Activated CD4-positive, alpha-beta T cell treated with anti-CD3 and anti-CD28 coated beads, Interleukin-2, amount 50 U/mL, for 16 hours (primary cell): ENCODE measurements around the gene WWOX.
A peak's percentile ranks its signal among the peaks of the same experiment; 100 is the strongest.

Experiments
- DNase-seq: peaks from one replicate; pipeline ENCODE4 v3.0.0-alpha.2; 2020

Gene WWOX

DNA sequence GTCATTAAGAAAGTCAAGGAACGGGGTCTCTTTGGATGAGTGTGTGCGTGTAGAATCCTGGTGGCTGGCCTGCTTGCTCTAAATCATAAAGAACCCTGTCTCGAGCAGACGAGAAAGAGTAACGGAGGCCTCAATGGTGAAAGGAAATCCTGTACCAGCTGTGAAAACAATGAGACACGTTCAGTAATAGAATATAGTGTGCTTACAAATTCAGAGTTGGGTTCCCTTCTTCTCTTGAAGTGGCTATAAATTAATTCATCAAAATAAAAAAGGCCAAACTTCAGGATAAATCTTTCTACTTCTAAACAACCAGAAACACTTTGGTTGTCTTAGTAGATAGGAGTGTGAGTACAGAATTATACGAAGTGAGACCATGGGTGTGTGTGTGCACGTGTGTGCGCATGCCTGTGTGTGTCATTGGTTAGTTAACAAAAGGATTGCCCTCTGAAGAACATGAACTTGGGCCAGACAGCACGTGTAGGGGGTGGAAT is 48.5 kb downstream of the WWOX start:
- no peak for DNase-seq

DNA sequence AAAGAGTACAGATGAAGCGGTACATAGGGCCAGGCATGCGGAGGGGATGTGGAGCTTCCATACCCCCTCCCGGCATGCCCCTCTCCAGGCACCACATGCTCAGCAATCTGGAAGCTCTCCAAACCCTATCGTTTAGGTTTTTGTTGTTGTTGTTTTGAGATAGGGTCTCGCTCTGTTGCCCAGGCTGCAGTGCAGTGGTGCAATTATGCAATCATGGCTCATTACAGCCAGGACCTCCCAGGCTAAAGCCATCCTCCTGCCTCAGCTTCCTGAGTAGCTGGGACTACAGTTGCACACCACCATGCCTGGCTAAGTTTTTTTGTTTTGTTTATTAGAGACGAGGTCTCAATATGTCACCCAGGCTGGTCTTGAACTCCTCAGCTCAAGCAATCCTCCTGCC is 50.8 kb downstream of the WWOX start:
- no peak for DNase-seq

- DNase-seq, result peak; percentile 36
Observed at GRCh38 chr16:78154729-78155461, 55.4 kb downstream of the WWOX start.

DNA sequence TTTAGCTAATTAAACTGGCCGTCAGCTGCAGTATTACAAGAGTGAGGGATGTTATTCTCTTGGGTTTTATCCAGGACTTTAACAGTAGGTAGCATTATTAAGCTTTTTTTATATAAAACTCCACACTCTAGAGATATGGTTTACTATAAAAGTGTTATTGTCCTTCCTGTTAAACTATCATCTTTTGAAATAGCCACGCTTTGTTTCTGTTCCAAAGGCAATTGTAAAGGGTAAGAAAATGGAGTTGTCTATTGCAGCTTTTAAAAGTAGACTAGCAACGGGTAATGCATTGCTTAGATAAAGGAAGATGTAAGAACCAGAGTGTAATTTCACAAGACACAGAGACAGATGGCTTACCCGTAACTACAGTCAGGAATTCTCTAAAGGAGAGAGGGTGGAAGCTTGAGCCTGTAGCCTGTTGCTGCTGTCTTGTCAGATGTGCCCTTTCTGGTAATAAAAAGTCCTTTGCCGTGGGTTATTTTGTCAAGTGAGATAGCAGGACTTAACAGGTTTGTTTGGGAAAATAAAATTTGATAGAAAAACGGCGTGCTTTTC is 56.4 kb downstream of the WWOX start:
- DNase-seq, result no peak

- DNase-seq, result no peak
Observed at GRCh38 chr16:78161023-78161729, 61.7 kb downstream of the WWOX start.

DNA sequence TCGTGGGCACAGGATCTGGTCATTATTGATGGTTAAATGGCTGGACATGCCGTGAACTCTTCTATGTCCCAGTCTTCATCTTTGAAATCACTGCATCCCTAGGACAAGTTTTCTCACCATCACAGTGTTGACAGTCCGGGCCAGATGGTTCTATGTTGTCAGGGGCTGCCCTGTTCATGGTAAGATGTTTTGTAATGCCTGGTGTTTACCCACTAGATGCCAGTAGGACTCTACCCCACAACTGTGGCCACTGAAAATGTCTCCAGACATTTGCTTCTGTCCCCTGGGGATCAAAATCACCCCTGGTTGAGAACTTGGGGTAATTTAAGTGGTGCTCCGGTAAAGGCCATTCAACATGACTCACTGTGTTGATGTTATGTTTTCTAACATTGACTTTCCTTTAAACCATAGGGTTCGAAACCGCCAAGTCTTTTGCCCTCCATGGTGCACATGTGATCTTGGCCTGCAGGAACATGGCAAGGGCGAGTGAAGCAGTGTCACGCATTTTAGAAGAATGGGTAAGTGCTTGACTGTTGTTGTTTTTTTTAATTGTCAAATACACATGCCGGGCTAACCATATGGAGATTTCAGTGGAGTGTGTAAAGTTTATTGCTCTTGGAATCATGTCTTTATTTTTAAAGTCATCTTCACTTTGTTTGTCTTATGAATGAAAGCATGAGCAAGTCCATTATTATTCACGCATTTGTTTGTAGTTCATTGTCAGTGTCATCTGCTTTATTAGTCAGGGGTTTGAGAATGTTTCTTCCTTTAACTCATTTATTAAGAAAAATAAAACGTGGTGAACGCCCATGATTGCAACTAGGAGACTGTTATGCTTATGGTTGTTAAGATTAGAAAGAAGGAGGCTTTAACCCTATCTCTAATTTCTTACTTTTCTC is 64.6 kb downstream of the WWOX start:
- DNase-seq, result no peak

- DNase-seq, result no peak
Observed at GRCh38 chr16:78170494-78170933, 71.1 kb downstream of the WWOX start.

DNA sequence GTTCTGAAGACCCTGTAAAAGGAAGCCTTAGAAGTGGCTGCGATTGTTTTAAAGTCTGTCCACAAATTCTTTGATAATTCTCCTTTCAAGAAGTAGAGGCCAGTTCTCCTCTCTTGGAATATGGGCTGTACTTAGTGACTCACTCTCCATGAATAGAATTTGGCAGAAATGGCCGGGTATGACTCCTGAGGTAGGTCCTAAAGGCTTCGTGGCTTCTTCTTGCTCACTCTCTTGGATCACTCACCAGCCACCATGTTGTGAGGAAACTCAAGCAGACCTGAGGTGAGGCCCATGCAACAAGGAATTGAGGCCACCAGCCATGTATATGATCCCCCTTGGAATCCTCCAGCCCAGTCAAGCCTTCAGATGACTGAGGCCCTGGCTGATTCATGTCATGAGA is 75.8 kb downstream of the WWOX start:
- no peak for DNase-seq

DNA sequence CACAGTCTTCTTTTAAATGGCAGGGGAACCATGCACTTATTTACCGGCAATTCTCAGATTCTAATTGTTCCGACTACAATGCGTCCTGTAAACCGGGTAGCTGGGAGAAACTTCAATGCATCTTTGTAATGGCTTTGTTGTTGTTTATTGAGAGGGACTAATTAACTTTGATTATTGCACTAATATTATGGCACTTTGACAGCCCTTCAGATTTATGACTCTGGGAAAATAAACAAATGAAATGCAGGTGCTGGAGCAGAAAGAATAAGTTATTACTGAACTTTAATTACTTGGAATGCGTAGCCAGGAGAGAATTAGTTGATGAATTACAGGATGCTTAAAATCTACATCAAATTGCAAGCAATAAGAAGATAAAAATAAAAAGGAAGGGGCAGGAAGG is 77.0 kb downstream of the WWOX start:
- DNase-seq, result no peak

DNA sequence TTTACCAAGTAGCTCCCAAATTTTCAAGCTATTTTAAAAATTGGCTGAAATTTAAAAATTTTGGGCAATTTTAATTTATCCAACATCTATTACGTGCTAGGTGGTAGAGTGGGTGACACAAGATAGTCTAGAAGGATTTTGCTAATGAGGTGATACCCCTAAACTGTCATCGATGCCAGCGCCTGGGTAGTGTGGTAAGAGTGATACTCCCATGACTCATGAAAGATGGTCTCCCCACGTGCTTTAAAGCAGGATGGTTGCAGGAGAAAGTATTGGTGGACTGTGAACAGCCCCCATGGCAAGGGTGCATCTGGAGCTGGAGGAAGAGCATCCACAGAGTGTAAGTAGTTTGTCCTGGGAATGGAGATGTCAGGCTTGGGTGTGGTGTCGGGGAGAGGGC is 77.8 kb downstream of the WWOX start:
- DNase-seq, result no peak

DNA sequence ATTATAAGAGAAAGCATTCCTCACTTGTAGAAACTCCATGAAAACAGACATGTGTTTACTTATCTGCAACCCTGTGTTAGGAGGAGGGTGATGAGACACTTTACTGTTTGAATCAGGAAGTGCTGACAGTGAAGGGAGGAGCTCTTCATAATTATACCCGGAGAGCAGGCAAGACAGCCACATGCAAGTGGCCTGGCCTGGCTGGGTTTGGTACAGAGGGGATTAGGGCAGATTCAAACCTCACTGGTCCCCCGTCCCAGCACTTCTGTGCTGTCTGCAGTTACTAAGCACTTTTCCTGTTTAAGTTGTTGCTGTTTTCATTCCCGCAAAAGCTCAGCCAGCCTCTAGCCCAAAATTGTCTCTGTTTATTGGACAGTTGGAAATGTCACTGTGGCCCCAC is 78.5 kb downstream of the WWOX start:
- DNase-seq, result no peak

DNA sequence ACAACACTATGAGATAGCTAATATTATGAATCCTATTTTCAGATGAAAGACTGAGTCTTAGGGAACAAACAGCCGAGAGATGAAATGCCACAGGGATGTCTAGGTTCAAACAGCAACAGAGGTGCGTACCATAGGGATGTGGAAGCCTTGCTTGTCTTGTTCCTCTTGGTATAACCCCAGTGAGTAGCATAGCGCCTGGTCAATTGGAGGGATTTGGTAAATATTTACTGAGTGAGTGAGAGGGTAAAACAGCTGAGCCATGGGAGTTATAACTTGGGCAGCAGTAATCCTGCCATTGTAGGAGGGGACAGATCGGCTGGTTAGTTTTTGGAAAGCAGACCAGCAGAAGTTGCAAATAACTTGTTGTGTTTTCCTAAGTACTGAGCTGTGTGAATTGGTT is 80.2 kb downstream of the WWOX start:
- no peak for DNase-seq

DNA sequence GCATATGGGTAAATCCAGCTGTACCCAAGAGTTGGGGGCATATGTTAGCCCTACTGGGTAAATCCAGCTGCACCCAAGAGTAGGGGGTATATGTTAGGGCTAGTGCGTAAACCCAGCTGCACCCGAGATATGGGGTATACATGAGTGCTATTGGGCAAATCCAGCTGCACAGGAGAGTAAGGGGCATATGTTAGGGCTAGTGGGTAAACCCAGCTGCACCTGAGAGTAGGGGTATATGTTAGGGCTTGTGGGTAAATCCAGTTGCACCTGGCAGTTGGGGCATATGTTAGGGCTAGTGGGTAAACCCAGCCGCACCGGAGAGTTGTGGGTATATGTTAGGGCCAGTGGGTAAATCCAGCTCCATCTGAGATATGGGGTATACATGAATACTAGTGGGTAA is 80.9 kb downstream of the WWOX start:
- DNase-seq, result no peak

GRCh38 chr16:78183437-78184237 is 84.2 kb downstream of the WWOX start:
- no peak for DNase-seq

DNA sequence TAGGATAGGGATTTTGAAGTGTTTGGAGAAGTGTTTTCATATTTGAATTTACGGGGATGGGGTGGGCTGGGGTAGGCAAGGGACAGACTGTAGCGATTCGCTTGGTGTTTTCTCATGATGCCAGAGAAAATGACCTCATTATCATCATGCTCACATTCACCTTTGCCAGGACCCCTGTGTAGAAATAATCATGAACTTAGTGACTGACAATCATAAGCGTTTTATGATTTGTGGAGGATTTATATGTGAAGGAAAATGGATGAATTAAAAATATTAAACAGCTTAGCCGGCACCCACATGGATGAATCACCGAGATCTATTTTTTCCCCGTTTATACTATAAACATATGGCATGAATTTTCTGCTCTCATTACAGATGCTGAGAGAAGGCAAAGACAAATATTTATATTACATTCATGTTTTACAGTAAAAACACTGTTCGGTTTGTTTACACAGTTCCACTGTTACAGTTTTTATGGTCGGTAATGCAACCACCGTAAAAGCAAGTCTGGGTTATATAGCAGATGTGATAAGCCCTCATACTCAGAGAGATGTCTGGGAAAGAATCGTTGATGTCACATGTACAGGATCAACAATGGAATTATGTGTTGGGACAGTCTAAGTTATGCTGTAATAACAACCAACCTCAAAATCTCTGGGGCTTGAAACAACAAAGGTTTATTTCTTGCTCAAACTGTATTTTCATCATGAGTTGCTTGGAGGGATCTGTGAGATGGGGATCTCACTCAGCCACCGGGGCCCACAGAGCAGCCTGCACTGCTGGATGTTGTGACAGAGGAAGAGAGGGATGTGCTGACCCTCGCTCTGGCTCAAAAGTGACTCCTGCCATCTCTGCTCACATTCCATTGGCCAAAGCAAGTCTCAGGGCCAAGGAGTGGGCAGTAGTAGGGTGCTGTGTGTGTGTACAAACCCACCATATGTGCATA is 85.1 kb downstream of the WWOX start:
- DNase-seq, result no peak

GRCh38 chr16:78189121-78189520 is 89.7 kb downstream of the WWOX start:
- DNase-seq, result no peak

DNA sequence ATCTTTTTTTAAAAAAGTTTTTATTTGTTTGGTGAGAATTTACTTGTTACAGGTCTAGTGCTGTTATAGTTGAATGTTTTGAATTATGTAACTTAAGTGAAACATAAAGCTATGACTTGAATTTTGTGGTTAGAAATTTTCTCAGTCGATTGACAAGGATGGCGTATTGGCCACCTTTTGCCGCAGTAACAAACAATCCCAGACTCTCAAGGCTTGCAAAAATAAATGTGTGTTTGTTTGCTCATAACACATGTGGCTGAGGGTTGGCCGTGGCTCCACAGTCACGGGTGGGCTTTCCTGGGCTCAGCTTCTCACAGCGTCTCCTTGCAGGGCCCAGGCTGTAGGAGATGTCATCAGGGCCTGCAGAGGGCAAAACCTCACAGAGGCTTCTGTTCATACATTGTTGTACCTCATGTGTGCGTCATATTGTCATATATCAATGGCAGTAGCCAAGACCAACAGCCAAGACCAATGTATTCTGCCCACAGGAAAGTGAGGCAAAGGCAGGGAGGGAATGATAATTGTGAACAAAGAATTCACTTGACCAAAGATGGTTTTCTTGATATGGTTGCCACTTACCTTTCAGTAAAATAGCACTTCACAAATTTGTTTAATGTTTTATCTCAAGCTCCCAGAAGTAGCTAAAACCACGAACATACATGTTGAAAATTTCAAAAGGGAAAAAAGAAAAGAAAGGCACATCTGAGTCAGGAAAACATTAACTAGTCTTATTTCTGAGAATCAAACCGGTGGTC is 93.5 kb downstream of the WWOX start:
- no peak for DNase-seq

DNA sequence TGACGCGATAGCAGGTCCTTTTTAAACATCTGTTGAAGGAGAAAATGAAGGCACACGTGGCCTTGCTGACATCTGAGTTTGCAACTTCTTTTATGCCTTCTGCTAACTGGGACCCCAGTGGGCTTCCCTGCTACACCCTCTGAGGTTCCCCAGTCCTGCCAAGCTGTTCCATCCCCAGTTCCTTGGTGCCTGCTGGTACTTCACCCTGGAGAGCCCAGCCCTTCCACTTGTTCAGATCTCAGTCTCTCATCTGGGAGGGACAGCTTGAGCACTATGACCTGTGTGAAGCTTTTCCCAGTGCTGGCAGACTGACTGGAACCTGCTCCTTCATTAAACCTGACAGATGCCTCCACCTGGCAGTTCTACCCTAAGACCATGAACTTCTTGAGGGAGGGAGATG is 95.5 kb downstream of the WWOX start:
- no peak for DNase-seq

DNA sequence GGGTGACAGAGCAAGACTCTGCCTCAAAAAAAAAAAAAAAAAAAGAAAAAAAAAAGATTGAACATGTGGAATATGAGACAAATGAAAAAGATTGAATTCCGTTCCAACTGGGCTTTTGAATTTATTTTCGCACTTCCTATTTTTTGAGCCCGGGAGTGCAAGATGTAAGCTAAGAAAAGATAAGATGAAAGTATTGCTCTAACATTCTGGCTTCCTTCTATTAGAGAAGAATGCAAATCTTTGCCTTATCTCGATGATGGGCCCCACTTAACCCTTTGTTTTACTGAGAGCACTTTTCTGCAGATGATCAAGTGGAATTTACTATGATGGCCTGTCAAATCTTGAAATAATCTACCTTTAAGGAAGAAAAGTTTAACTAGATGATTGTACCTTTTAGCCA is 96.3 kb downstream of the WWOX start:
- no peak for DNase-seq

DNA sequence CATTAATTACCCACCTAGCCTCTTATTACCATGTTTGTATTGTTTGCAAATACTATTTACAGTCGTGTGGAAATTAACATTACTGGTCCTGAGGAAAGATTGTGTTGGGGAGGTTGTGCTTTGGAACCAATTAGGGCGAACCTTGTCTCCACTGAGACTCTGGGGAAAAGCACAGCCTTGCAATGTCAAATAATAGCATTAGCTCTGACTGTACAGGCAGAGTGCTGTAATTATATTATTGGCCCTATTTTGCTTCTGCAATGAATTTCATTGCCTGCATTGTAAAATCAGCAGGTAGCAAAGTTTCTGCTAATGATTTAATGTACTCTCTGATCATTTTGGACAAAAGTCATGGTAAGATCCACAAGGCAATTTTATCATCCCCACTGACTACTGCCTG is 97.0 kb downstream of the WWOX start:
- no peak for DNase-seq
